NOMO-1 treated with DMSO at 0.1 percent for 48 hours (cell line): ENCODE results near the gene AGO3.

Source experiments
- DNase-seq: peaks from one replicate; lab custom pipeline; 2025; ENCODE audit not compliant: unreplicated experiment; lab: John Stamatoyannopoulos, UW

The AGO3 gene

DNA sequence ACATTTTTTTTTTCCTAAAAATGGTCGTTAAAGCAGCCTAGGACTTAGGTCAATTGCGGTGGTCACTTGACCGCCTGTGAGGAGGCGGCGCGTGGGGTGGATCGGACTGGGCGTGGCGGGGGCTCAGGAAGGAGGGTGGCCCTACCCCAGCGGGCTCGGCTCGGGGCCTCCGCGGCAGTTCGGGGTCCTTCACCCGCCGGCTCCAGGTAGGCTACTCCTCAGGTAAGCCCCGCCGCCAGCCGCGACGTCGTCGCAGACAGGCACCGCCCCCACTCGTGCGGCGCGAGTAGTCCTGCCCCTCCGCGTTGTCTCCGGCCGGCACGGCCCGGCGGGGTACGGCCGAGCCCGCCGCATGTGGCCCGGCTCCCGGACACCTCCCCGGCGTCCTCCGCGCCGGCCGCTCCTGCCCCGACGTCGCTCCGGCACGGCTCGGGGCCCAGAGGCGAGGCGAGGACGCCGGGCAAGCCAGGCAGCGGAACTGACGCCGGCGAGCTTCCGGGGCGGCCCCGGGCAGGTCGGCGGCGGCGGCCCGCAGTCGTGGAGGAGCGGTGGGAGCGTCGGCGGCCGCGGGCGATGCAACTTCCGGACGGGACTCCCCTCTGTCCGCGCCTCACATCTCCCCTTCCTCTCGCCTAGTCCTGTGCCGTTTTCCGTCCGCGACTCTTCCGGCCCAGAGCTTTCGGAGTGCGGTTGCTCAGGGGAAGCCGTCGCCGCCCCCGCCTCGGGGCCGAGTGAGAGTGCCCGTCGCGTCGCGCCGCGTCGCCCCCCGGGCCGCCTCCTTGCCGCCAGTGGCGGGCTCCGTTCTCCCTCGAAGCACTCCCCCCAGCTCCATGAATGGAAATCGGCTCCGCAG is at the start of gene AGO3:
TSS of gene AGO3 (plus strand) at position 513 of the 853 bp plus-strand sequence. CDS start at position 835, 322 bp downstream.
- DNase-seq, result peak; percentile 83

DNA sequence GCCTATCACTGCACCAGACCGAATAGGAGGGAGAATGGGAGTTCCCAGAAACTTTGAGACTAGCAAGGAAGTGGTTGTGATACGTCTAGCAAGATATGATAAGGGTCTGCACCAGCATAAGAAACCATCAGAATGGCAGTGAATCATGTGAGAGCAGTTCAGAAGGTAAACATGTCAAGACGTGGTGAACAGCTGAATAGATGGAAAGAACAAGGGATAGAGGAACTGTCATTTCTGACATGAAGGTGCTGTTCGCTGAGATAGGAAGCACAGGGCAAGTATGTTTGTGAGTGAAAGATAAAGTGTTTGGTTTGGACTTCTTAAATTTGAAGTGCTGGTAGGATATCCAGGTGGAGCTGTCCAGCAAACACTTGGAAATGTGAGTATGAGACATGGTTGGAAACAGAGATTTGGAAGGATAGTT is 49.0 kb upstream of the AGO3 start:
- no peak for DNase-seq

GRCh38 chr1:35882586-35882944 is 48.3 kb upstream of the AGO3 start:
- DNase-seq, result no peak

GRCh38 chr1:35882945-35883634 is 47.8 kb upstream of the AGO3 start, which contains the start of gene AGO1:
Gene AGO1, plus strand, starts transcription at chr1:35883209. Its CDS starts 213 bp downstream, at chr1:35883422.
- DNase-seq, result peak; percentile 91

- no peak for DNase-seq
Measured at GRCh38 chr1:35883635-35884101, 47.2 kb upstream of the AGO3 start.

DNA sequence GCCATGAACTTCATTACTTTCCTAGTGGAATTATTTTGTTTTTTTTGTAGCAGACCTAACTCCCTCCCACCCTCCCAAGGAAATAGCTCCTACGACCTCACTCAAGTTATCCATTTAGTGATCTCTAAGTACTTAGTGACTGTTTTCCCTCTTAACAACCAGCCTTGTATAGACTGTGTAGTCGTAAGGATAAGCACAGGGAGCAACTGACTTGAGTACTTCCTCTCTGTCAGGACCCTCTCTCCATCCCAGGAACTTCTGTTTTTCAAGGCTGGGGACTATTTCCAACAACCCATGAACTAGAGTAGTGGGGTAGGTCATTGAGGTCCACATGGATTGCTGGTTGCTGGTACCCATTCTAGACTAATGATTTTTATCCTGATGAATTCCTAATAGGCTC is 46.0 kb upstream of the AGO3 start:
- no peak for DNase-seq

DNA sequence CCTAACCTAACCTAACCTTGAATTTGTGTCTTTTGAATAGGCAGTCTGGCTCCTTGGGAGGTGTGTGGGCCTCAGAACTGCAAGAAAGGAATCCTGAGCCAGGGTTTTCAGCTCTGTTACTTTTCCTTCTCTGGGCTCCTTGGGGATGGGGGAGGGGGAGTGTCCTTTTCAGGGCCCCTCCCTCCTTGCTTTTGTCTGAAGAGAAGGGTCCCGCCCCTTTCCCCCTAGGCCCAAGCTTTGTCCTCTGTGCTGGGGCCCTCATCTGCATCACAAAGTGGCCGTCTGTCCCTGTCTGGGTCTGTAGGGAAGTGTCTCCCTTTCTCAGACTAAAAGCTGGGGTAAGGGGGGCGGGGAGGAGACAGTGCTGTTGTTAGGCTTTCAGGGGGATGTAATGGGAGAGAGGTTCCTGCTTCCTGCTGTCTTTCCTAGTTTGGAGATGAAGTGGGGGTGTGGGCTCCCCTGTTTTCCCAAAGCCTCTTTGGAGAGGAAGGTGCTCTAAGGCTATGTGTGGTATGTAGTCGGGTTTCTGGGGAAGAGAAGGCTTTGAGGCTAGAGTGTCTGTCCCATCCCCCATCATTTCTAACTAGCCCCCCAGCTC is 44.8 kb upstream of the AGO3 start:
- no peak for DNase-seq

DNA sequence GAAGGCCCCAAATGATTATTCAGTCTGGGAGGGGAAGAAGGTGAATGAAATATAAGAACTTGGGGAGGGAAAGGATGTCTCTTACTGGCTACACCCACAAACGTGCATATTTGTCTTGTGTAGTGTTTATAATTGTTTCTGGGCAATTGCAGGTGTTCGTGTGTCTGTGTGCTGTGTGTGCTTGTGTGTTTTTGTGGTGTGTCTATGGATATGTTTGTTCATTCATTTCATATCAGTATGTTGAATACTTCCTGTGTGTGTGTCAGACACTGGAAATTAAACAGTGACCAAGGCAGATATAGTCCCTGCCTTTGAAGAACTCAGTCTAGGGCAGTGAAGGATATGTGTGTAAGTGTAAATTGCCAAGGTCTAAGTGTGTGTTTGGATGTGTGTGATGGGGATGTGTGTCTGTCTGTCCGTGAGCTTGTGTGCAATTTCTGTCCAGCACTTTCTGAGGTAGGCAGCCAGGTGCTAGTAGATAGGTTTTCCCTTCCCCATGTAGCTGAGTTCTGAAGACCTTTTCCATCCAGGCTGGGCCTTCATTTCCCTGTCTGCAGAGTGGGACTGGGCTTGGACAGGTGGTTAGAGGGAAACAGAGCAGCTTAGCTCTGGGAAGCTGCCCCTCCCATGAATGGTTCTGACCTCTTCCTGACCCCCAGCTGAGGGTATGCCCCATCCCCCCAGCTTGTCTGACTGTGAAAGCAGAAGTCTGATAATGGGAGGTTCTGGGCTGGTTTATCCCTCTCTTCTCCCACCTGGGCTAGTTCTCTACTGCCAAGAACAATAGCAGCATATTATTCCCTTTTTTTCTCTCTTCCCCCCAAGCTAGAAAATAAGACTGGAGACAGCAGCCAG is 44.1 kb upstream of the AGO3 start:
- peak; percentile 51 for DNase-seq

DNA sequence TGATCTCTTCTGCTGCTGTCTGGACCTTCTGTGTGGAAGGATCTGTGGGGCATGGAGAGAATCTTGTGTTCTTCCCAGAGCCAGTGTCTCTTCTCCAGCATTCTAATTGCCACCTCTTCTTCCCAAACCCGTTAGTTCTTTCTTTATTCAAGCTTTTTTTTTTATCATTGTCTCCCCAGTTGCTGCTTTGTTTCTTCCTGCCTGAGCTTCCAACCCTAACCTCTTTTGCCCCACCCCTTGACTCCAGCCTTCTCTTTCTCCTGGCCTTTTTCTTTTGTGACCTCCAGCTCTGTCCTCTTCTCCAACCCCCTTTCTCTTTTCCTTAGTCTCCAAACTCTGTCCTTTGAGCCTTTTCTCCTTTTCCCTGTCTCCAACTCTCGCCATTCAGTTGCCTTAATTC is 43.4 kb upstream of the AGO3 start:
- no peak for DNase-seq

DNA sequence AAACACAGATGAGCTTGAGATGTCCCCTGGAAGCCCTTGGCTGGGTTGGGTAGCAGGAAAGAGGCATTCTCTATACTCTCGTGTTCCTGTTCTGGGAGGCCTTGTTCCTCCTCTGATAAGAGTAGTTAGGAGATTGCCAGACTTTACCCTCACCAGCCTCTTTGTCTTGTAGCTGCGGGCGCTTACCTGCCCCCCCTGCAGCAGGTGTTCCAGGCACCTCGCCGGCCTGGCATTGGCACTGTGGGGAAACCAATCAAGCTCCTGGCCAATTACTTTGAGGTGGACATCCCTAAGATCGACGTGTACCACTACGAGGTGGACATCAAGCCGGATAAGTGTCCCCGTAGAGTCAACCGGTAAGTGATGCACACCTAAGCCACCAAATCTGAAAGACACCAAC is 42.6 kb upstream of the AGO3 start:
- no peak for DNase-seq

DNA sequence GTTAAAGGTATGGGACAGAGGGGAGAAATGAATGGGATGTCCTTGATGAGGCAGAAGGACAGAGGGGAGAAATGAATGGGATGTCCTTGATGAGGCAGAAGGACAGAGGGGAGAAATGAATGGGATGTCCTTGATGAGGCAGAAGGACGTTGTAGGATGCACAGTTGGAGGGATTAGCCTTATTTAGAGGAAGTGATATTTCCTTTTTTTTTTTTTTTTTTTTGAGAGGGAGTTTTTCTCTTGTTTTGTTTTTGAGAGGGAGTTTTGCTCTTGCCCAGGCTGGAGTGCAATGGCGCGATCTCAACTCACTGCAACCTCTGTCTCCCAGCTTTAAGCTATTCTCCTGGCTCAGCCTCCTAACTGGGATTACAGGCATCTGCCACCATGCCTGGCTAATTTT is 41.9 kb upstream of the AGO3 start:
- peak; percentile 17 for DNase-seq

DNA sequence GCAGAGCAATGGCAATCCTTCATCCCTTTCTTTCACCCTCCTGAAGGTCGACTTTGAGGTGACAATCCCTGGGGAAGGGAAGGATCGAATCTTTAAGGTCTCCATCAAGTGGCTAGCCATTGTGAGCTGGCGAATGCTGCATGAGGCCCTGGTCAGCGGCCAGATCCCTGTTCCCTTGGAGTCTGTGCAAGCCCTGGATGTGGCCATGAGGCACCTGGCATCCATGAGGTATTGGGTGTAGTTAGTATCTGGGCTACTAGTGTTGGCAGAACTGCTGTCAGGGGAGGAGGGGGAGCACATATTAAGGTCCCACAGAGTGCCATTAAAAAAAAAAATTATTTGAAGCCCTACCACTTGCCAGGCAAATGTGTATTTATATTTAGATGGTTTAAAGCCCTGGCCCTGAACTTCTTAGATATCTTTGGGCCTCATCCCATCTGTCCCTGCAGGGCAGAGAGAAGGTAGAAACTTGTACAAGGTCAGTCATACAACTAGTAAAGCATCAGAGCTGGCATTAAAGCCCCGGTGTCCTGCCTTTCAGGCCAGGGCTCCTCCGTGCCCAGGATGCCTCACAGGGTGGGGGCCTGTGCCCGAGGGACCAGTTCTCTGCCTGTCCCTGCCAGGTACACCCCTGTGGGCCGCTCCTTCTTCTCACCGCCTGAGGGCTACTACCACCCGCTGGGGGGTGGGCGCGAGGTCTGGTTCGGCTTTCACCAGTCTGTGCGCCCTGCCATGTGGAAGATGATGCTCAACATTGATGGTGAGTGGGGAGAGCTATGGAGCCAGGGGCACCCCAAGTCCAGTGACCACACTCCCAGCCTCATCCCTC is 37.6 kb upstream of the AGO3 start:
- no peak for DNase-seq

DNA sequence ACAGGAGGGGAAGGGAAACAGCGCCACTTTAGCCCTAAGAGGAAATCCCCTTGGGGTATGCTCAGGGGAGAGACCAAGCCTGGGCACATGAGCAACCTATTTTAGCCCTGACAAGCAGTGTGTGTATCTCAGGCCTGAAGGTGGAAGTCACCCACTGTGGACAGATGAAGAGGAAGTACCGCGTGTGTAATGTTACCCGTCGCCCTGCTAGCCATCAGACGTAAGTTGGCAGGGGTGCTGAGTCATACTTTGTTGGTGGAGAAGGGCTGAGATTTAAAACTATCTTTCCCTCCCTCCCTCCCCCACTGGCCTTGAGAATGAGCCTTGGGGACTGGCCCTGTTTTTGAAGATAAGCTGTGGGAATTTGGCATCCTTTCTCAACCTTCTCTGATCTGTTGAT is 36.7 kb upstream of the AGO3 start:
- DNase-seq, result peak; percentile 92

- no peak for DNase-seq
Measured at GRCh38 chr1:35894656-35895055, 36.2 kb upstream of the AGO3 start.

- no peak for DNase-seq
Measured at GRCh38 chr1:35899941-35900340, 31.0 kb upstream of the AGO3 start.

DNA sequence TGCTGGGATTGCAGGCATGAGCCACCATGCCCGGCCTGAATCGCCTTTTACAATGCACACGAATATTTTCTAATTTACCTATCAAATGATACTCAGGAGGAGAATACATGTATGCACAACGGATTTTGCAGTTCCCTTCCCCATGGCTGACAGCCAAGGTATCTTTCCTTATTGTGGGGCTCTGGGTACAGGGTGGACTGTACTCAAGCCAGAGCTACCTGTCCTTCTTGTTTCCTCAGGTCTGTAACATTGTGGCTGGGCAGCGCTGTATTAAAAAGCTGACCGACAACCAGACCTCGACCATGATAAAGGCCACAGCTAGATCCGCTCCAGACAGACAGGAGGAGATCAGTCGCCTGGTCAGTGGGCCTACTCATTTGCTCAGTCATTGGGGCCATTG is 29.7 kb upstream of the AGO3 start:
- no peak for DNase-seq

GRCh38 chr1:35902671-35903070 is 28.2 kb upstream of the AGO3 start:
- DNase-seq, result no peak

DNA sequence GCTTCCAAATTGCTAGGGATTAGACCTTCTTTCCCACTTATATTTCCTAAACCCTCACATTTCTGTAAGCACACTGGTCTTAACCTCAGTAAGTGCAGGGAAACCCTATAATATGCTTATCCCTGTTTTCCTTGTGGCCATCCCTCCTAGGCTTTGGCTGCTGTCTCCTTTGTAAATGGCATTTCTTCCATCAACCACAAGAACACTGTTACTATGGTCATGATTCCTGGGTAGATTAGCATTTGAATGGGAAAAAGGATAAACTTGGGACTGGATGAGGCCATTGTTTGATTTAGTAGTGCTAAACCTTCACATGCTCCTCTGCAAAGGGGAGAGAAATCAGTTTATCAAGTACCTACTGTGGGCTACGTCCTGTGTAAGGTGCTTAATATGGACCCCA is 16.2 kb upstream of the AGO3 start:
- no peak for DNase-seq

GRCh38 chr1:35915693-35916092 is 15.2 kb upstream of the AGO3 start:
- no peak for DNase-seq

- no peak for DNase-seq
Measured at GRCh38 chr1:35923791-35924221, 7.1 kb upstream of the AGO3 start.
